Left cardiac atrium (tissue), 4 donors: ENCODE data around the gene DYSF. TPM values are rescaled to one million over a fixed set of nuclear protein-coding genes. Genes with fewer than 3 reads are reported as not detected.

Source experiments
- ATAC-seq, 2 donors: fragments of 200-7000 bp; cut with Tn5 transposase; one replicate each; pipeline ENCODE4 v1.9.1; 2020; ENCODE audit warnings: mild to moderate bottlenecking in 2 of 2, moderate library complexity in 2 of 2
- DNase-seq: peaks from one replicate; pipeline ENCODE4 v3.0.0-alpha.2; 2020
- intact Hi-C, 2 donors: fragments of 100-400 bp; cut with DNase I; formaldehyde crosslinking; loops; one replicate each; pipeline versions ENCODE4 v1.14.1 to v1.15.1; 2022 to 2023
- total RNA-seq, 2 donors: library from RNA; stranded (reverse); fragmentation: NEBNext Ultra II Directional; extraction: Animal tissue kit (Norgen Biotek cat#: 25700); gene quantifications; one replicate each; pipeline ENCODE4 v1.2.1, GENCODE V29; 2021
- donor health status: DM: no; HTN: yes; CAD: no.
- donor health status: DM: no; HTN: yes; CAD: no; lungs with severe emphysema.
- donor health status: DM: yes; HTN: yes; CAD: no.
- donor health status: Dilated cardiomyopathy.

The DYSF gene
- total RNA-seq, 2 donors from 2014 or later: 36.8 to 45.8 TPM

DNA sequence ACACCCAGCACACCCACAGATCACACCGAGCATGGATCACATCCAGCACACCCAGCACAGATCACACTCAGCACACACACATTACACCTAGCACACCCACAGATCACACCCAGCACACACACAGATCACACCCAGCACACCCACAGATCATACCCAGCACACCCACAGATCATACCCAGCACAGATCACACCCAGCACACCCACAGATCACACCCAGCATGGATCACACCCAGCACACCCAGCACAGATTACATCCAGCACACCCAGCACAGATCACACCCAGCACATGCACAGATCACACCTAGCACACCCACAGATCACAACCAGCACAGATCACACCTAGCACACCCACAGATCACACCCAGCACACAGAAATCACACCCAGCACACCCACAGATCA lies 118.6 kb downstream of the DYSF start:
- no peak for ATAC-seq
- intact Hi-C loops: no loop called here

GRCh38 chr2:71575966-71576365 lies 122.6 kb downstream of the DYSF start:
- no peak for DNase-seq
- peak in 1 of 2 donors; percentile 2 for ATAC-seq
- intact Hi-C loops: no loop called here

More for the DNA sequence above, 118.6 kb downstream of the DYSF start:
- DNase-seq: no peak

- intact Hi-C loops: no loop called here
- DNase-seq (peak; percentile 70), ATAC-seq (peak; percentile 43 to 79)
Observed at GRCh38 chr2:71576541-71576940, 123.2 kb downstream of the DYSF start.

DNA sequence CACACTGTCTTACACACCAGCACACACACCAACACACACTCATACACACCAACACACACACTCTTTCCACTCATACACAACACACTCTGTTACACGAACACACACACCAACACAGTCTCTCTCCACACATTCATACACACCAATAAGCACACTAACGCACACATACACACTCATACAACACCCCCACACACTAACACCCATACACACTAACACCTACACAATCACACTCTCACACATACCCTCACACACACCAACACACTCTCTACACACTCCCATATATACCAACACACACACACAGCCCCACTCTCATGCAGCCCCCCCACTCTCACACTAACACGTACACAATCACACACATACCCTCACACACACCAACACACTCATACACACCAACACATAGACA lies 123.8 kb downstream of the DYSF start:
- ATAC-seq: no peak
- intact Hi-C loops: no loop called here
- DNase-seq: no peak

- intact Hi-C loops: no loop called here
- peak; percentile 88 for DNase-seq
- peak; percentile 60 to 71 for ATAC-seq
Observed at GRCh38 chr2:71578767-71579342, 125.5 kb downstream of the DYSF start.

DNA sequence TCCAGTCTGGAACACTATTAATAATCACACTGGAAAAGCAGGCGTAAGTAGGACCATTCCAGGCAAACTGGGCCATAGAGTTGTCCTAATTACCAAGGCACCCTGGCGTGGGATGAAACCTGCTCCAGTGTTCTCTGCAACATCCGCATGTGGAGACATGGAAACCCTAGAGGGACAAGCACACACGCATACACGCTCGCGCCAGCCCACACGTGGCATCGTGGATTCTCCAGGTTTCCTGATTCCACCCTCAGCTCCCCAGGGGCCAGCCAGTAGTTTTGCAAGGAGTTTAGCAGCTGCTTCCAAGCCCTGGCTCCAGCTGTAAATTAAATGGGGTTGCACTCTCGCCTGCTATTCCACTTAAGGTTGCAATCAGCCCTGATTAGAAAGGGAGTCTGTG lies 127.7 kb downstream of the DYSF start:
- DNase-seq (peak; percentile 79), ATAC-seq (peak in 1 of 2 donors; percentile 38)
- intact Hi-C loops: no loop called here

DNA sequence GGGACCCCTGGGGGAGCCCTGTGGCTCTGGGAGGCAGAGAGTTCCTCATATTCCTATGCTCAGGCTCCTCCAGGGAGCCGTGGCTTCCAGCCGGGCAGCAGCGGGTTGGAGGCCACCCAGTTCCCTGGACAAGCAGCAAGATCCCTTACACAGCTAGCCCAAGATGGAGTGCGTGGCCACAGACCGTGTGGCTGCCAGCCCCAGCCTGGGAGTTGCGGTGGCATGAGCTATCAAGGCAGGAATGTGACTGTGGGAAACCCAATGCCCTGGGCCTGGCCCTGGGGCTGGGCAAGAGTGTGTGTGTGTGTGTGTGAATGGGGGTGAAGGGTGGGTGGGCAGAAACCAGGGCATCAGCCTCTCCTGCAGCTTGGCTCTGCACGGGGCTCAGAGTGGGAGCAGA lies 130.5 kb downstream of the DYSF start:
- DNase-seq: no peak
- no peak for ATAC-seq

GRCh38 chr2:71586471-71586870 lies 133.1 kb downstream of the DYSF start:
- ATAC-seq (peak in 1 of 2 donors; percentile 76), DNase-seq (no peak)
- intact Hi-C loops: no loop called here

More for the DNA sequence above, 130.5 kb downstream of the DYSF start:
- intact Hi-C loops: no loop called here

DNA sequence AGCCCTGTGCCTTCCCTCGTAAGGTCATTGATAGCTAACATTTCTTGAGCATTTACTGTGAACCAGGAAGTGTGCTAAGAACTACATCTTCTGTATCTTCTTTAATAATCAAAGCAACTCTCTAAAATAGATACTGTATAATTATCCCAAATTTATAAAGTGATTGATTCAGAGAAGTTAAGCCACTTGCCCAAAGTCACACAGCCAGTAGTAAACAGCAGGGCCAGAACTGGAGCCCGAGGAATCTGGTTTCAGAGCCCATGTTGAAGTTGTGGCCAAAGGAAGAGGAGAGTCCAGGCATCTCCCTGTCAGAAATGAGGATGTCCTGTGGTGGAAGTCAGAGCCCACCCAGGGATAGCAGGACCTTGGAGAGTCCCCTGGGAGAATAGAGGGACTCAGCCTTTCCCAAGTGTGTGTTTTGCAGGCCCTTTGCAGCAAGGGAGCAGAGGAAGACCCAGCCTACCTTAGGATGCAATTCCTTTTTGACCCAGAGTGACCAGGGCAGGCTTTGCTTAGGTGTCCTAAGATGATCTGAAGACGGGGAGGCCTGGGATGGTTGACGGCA lies 134.2 kb downstream of the DYSF start:
- no peak for ATAC-seq
- no peak for DNase-seq
- intact Hi-C loops: no loop called here

DNA sequence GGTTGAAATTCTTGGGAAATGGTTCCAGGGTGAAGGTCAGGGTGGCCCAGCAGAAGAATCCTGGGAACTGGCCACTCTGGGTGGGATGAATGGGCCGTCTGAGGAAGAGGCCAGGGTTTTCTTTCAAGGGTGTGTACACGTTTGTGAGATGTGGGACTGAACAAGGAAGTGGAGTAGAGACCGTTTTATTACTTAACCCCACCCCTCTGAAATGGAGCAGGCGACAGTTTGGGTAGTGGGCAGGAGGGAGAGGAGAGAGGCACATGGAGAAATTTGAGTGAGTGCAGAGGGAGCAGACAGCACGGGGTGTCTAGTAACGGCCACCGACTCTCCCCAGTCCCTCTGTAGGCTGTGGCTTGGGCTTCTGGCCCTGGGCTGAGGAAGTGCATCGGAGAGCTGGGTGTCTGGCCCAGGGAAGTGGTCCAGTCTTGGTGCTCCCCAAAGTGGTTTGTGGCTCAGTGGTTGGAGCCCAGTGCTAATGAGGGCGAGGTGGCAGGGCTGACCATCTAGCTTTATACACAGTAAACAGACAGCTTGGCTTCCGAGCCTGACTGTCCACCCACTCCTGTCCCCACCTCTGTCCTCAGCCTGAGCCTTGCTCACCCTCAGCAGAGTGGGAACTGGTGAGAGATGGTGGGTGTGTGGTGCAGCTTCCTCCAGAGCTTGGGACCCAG lies 135.3 kb downstream of the DYSF start:
- DNase-seq (no peak), ATAC-seq (no peak)
- intact Hi-C loops: no loop called here

GRCh38 chr2:71589763-71590162 lies 136.4 kb downstream of the DYSF start:
- DNase-seq: no peak
- intact Hi-C loops: no loop called here
- no peak for ATAC-seq

- DNase-seq: no peak
- intact Hi-C loops: no loop called here
Observed at GRCh38 chr2:71591044-71591443, 137.7 kb downstream of the DYSF start.

GRCh38 chr2:71592181-71592711 lies 138.9 kb downstream of the DYSF start:
- peak; percentile 21 to 22 for ATAC-seq
- intact Hi-C loops: no loop called here
- DNase-seq: no peak

More at GRCh38 chr2:71591044-71591443, 137.7 kb downstream of the DYSF start:
- no peak for ATAC-seq

GRCh38 chr2:71595569-71595968 lies 142.2 kb downstream of the DYSF start:
- intact Hi-C loops: no loop called here
- ATAC-seq (no peak), DNase-seq (no peak)

GRCh38 chr2:71596011-71596410 lies 142.7 kb downstream of the DYSF start:
- ATAC-seq (no peak), DNase-seq (no peak)
- intact Hi-C loops: no loop called here

DNA sequence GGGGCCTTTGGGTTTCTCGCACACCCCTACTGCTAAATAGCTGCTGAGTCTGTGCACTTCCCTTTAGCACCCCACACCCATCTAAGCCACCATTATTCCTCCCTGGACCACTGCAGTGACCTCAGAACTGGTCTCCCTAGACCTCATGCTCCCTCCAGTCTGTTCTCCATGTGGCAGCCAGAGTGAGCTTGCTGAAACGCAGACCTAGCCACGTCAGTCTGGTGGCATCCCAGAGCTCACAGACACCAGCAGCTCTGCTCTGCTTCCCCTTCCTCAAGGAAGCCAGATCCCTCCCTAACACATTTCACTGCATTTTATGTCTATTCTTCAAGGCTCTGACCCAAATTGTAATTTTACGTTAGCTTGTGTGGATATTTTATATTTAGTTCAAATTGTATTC lies 144.4 kb downstream of the DYSF start:
- no peak for ATAC-seq
- intact Hi-C loops: no loop called here
- DNase-seq: no peak

- no peak for ATAC-seq
- DNase-seq: no peak
- intact Hi-C loops: no loop called here
Observed at GRCh38 chr2:71598526-71598925, 145.2 kb downstream of the DYSF start.

DNA sequence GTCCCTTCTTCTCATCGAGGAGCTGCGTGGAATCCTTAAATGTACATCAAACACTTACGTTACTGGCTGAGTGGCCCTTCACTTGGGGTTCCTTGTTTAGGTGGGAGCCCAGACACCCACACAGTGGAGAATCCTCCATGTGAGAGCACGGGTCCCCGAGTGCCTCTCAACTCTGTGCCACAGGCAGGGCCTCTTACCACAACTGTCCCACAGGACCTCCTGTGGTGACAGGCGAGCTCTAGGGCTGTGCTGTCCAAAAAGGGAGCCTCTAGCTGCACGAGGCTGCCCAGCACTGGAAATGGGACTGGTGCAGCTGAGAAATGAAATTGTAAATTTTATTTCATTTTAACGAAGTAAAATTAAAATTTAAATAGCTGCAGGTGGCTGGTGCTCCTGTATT lies 145.7 kb downstream of the DYSF start:
- no peak for DNase-seq
- no peak for ATAC-seq
- intact Hi-C loops: no loop called here

- DNase-seq (no peak), ATAC-seq (no peak)
- intact Hi-C loops: loop anchor here in 1 of 2 donors (10.0 kb wide), 1 partner anchor 195 kb away; no protein-coding TSS in a partner anchor
Observed at GRCh38 chr2:71599646-71600236, 146.4 kb downstream of the DYSF start.

DNA sequence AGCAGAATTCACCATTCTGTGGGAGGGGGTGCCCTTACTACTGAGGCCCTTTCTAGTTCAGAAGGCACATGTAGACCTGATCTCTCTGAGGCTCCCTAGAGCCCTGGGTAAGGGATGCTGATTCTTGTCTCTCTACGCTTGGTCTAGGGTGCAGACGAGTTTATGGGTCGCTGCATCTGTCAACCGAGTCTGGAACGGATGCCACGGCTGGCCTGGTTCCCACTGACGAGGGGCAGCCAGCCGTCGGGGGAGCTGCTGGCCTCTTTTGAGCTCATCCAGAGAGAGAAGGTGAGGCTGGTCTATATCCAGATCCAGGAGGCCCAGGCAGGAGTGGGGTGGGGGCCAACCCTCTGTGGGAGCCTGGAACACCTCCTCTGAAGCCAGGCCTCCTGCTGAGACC lies 147.2 kb downstream of the DYSF start:
- DNase-seq (peak; percentile 3), ATAC-seq (no peak)
- intact Hi-C loops: loop anchor here in 1 of 2 donors (10.0 kb wide), 1 partner anchor 194 kb away; no protein-coding TSS in a partner anchor
